Fibroblast of pulmonary artery (primary cell): ENCODE data around the gene EXTL2.
"Not testable (repeated sequence)": the region's sequence is repeated elsewhere in the genome, so short reads cannot be mapped to it uniquely, and the experiment has no call there.

Experiments
- DNase-seq: peaks from one replicate; pipeline ENCODE4 v3.0.0-alpha.2; 2010; ENCODE audit warnings: low read depth
- H3K4me3 ChIP-seq: replicated peaks from 2 replicates; pipeline ENCODE4 v1.5.1; 2011; ENCODE audit warnings: low read depth, mild to moderate bottlenecking, control low read depth, low read length, moderate library complexity
- CTCF ChIP-seq: IDR thresholded peaks from 2 replicates; pipeline ENCODE4 v1.5.1; 2011; ENCODE audit warnings: mild to moderate bottlenecking, control low read depth, low read length, inconsistent platforms; ENCODE audit errors: missing control alignments

EXTL2 gene

GRCh38 chr1:100860397-100860991, 34.1 kb downstream of the EXTL2 start:
- TF ChIP-seq CTCF, result no peak
- DNase-seq, result peak; percentile 87
- no peak overlapping the region for H3K4me3 ChIP-seq

- DNase-seq, result peak; percentile 45
- not testable (repeated sequence) for H3K4me3 ChIP-seq
Measured at GRCh38 chr1:100855116-100855515, 39.5 kb downstream of the EXTL2 start.

- TF ChIP-seq CTCF, result no peak
- DNase-seq, result no peak
- no peak overlapping the region for H3K4me3 ChIP-seq
Measured at GRCh38 chr1:100852976-100853375, 41.7 kb downstream of the EXTL2 start.

GRCh38 chr1:100851726-100852125, 42.9 kb downstream of the EXTL2 start:
- no peak for DNase-seq
- no peak for TF ChIP-seq CTCF

GRCh38 chr1:100847361-100848082, 47.1 kb downstream of the EXTL2 start:
- DNase-seq, result peak; percentile 70
- peak overlapping the region; percentile 27 for H3K4me3 ChIP-seq
- no peak for TF ChIP-seq CTCF

More at GRCh38 chr1:100851726-100852125, 42.9 kb downstream of the EXTL2 start:
- H3K4me3 ChIP-seq, result no peak overlapping the region

- DNase-seq, H3K4me3 ChIP-seq: not testable (repeated sequence)
Measured at GRCh38 chr1:100843160-100843559, 51.5 kb downstream of the EXTL2 start.

- no peak overlapping the region for H3K4me3 ChIP-seq
- no peak for DNase-seq
- TF ChIP-seq CTCF, result no peak
Measured at GRCh38 chr1:100835866-100836842, 58.5 kb downstream of the EXTL2 start.
